ENCODE results near the gene ACTN1. TPM values are rescaled to one million over a fixed set of nuclear protein-coding genes. Genes with fewer than 3 reads are reported as not detected.

ACTN1 gene
- total RNA-seq, 4 donors from 2014 or later: 958 to 2,110 (median 1,439) TPM

- Histone ChIP-seq H3K27ac (replicated peaks in 1 of 4) (no peak overlapping the region), H3K4me3 (no peak overlapping the region), H3K9me3 (peaks cover 0 to 17% (median 9%) of the 10 kb centered on the region in 4 donors), H3K4me1 (no peaks in the 10 kb centered on the region), H3K27me3 (no peaks in the 10 kb centered on the region), H3K36me3 (peaks cover 6 to 14% (median 11%) of the 10 kb centered on the region in 4 donors)
- intact Hi-C loops (cut with DNase I): no loop called here
- TF ChIP-seq CTCF (IDR thresholded peaks at IDR 0.05) (no peak), POLR2AphosphoS5 (IDR thresholded peaks at IDR 0.05) (peak in 1 of 2 donors; percentile 17), EP300 (IDR thresholded peaks at IDR 0.05) (no peak)
- DNase-seq (ENCODE audit: extremely low spot score): no peak
Measured at GRCh38 chr14:68866991-68867533, 112.0 kb downstream of the ACTN1 start.

- no peak for DNase-seq (ENCODE audit: extremely low spot score)
- H3K36me3 ChIP-seq: peaks cover 0 to 3% (median 0%) of the 10 kb centered on the region in 4 donors
- H3K27me3 ChIP-seq: no peaks in the 10 kb centered on the region
- peaks cover 0 to 17% (median 9%) of the 10 kb centered on the region in 4 donors for H3K9me3 ChIP-seq
- H3K27ac ChIP-seq (replicated peaks in 1 of 4): no peak overlapping the region
- no peaks in the 10 kb centered on the region for H3K4me1 ChIP-seq
- TF ChIP-seq CTCF (IDR thresholded peaks at IDR 0.05): no peak
- TF ChIP-seq POLR2A (IDR thresholded peaks at IDR 0.05; ENCODE audit: low read depth): no peak
- TF ChIP-seq EP300 (IDR thresholded peaks at IDR 0.05): no peak
- no peak for TF ChIP-seq POLR2AphosphoS5 (IDR thresholded peaks at IDR 0.05)
- intact Hi-C loops (cut with DNase I): loop anchor here (2.0 kb wide), 1 partner anchor 241 kb away; no protein-coding TSS in a partner anchor
- 88% methylated on average over 2 of the region's 2 CpGs for WGBS
- H3K4me3 ChIP-seq: no peak overlapping the region
Measured at GRCh38 chr14:68865542-68865941, 113.6 kb downstream of the ACTN1 start.

- WGBS: 81% methylated on average over 6 of the region's 6 CpGs
- H3K36me3 ChIP-seq: peaks cover 0 to 3% (median 0%) of the 10 kb centered on the region in 4 donors
- H3K4me1 ChIP-seq: no peaks in the 10 kb centered on the region
- no peak for DNase-seq (ENCODE audit: extremely low spot score)
- H3K4me3 ChIP-seq: no peak overlapping the region
- no peak overlapping the region for H3K27ac ChIP-seq (replicated peaks in 1 of 4)
- no peaks in the 10 kb centered on the region for H3K27me3 ChIP-seq
- H3K9me3 ChIP-seq: peaks cover 0 to 17% (median 9%) of the 10 kb centered on the region in 4 donors
- intact Hi-C loops (cut with DNase I): loop anchor here (2.0 kb wide), 1 partner anchor 242 kb away; no protein-coding TSS in a partner anchor
- TF ChIP-seq POLR2AphosphoS5 (IDR thresholded peaks at IDR 0.05): no peak
- no peak for TF ChIP-seq POLR2A (IDR thresholded peaks at IDR 0.05; ENCODE audit: low read depth)
- TF ChIP-seq CTCF (IDR thresholded peaks at IDR 0.05): no peak
- TF ChIP-seq EP300 (IDR thresholded peaks at IDR 0.05): no peak
Measured at GRCh38 chr14:68864361-68864750, 114.7 kb downstream of the ACTN1 start.

- intact Hi-C loops (cut with DNase I): loop anchor here (2.0 kb wide), 1 partner anchor 243 kb away; no protein-coding TSS in a partner anchor
- no peak overlapping the region for H3K27ac ChIP-seq (replicated peaks in 1 of 4)
- H3K4me1 ChIP-seq: no peaks in the 10 kb centered on the region
- TF ChIP-seq POLR2AphosphoS5 (IDR thresholded peaks at IDR 0.05): no peak
- TF ChIP-seq POLR2A (IDR thresholded peaks at IDR 0.05; ENCODE audit: low read depth): no peak
- TF ChIP-seq EP300 (IDR thresholded peaks at IDR 0.05): no peak
- no peak for TF ChIP-seq CTCF (IDR thresholded peaks at IDR 0.05)
- no peak overlapping the region for H3K4me3 ChIP-seq
- H3K9me3 ChIP-seq: peaks cover 0 to 17% (median 9%) of the 10 kb centered on the region in 4 donors
- DNase-seq (ENCODE audit: extremely low spot score): no peak
- 86% methylated on average over 13 of the region's 13 CpGs for WGBS
- H3K36me3 ChIP-seq: peaks cover 0 to 3% (median 0%) of the 10 kb centered on the region in 4 donors
- no peaks in the 10 kb centered on the region for H3K27me3 ChIP-seq
Measured at GRCh38 chr14:68863610-68864360, 115.3 kb downstream of the ACTN1 start.

Measured in esophagus muscularis mucosa (tissue), 4 donors.